IMR-90 (cell line): Measurements from ENCODE around the gene NTM. TPM values are rescaled to one million over a fixed set of nuclear protein-coding genes. Genes with fewer than 3 reads are reported as not detected.

Experiments
- ATAC-seq: fragments of 200-7000 bp; cut with Tn5 transposase; 2 replicates; pipeline ENCODE4 v1.9.1; 2020; ENCODE audit warnings: low read depth, mild to moderate bottlenecking, moderate library complexity
- BruUV-seq: library from RNA; stranded (reverse); fragments of 400-500 nt; replicated peaks from 2 replicates; lab custom pipeline; 2021; lab: Mats Ljungman, UMichigan
- CTCF ChIA-PET: fragments of 300-600 bp; formaldehyde crosslinking; extraction: SDS; loops from one replicate; lab custom pipeline; 2021; ENCODE audit warnings: antibody characterized with exemption; lab: Yijun Ruan, JAX
- POLR2A ChIA-PET: fragments of 300-600 bp; sonication (Branson Sonifier 250); formaldehyde crosslinking; loops from one replicate; lab custom pipeline; 2022; ENCODE audit warnings: antibody characterized with exemption; ENCODE audit not compliant: unreplicated experiment; lab: Charles Lee
- DNase-seq: peaks from one replicate; pipeline ENCODE4 v3.0.0; 2013
- H2AFZ ChIP-seq: replicated peaks from 2 replicates; pipeline ENCODE3; 2013; ENCODE audit warnings: low read length, mild to moderate bottlenecking; ENCODE audit not compliant: poor library complexity
- H2AK5ac ChIP-seq: 2 replicates; pipeline ENCODE4 v1.6.1; 2013; ENCODE audit warnings: low read depth, low read length, inconsistent platforms
- H2AK9ac ChIP-seq: replicated peaks from 2 replicates; pipeline ENCODE3; 2013; ENCODE audit warnings: mild to moderate bottlenecking, low read depth, low read length, moderate library complexity; ENCODE audit not compliant: poor library complexity
- H2BK120ac ChIP-seq: 2 replicates; pipeline ENCODE4 v1.6.1; 2013; ENCODE audit warnings: low read depth, low read length, inconsistent platforms
- H2BK15ac ChIP-seq: 3 replicates; pipeline ENCODE4 v1.6.1; 2013; ENCODE audit warnings: low read depth, low read length, inconsistent platforms
- H2BK20ac ChIP-seq: 2 replicates; pipeline ENCODE4 v1.6.1; 2013; ENCODE audit warnings: low read depth, mild to moderate bottlenecking, inconsistent platforms, low read length, moderate library complexity
- H2BK5ac ChIP-seq: 2 replicates; pipeline ENCODE4 v1.6.1; 2013; ENCODE audit warnings: mild to moderate bottlenecking, low read depth, low read length, inconsistent platforms; ENCODE audit not compliant: poor library complexity, severe bottlenecking
- H3K14ac ChIP-seq: replicated peaks from 2 replicates; pipeline ENCODE4 v1.6.1; 2013; ENCODE audit warnings: low read depth, low read length, inconsistent platforms
- H3K18ac ChIP-seq: 2 replicates; pipeline ENCODE4 v1.6.1; 2013; ENCODE audit warnings: low read depth, low read length, control low read depth
- H3K23ac ChIP-seq: 2 replicates; pipeline ENCODE4 v1.6.1; 2013; ENCODE audit warnings: low read depth, low read length, inconsistent platforms
- H3K27ac ChIP-seq: 2 replicates; pipeline ENCODE4 v1.5.1; 2013; ENCODE audit warnings: mild to moderate bottlenecking, control low read depth, low read length; ENCODE audit not compliant: insufficient read depth
- H3K27me3 ChIP-seq: 2 replicates; pipeline ENCODE4 v1.6.1; 2013; ENCODE audit warnings: low read length; ENCODE audit not compliant: control insufficient read depth, insufficient read depth
- H3K36me3 ChIP-seq: 2 replicates; pipeline ENCODE4 v1.6.1; 2013; ENCODE audit warnings: low read length, mixed read lengths; ENCODE audit not compliant: control insufficient read depth, insufficient read depth
- H3K4ac ChIP-seq: 2 replicates; pipeline ENCODE4 v1.6.1; 2013; ENCODE audit warnings: low read depth, low read length, inconsistent platforms
- H3K4me1 ChIP-seq: 2 replicates; pipeline ENCODE4 v1.6.1; 2013; ENCODE audit warnings: low read length, mixed read lengths; ENCODE audit not compliant: control insufficient read depth, insufficient read depth
- H3K4me2 ChIP-seq: 2 replicates; pipeline ENCODE4 v1.6.1; 2013; ENCODE audit warnings: low read depth, mild to moderate bottlenecking, control low read depth, low read length, moderate library complexity
- H3K4me3 ChIP-seq: 2 replicates; pipeline ENCODE4 v1.5.1; 2013; ENCODE audit warnings: low read depth, mild to moderate bottlenecking, control low read depth, low read length, moderate library complexity; ENCODE audit not compliant: insufficient read depth
- H3K56ac ChIP-seq: 2 replicates; pipeline ENCODE4 v1.6.1; 2013; ENCODE audit warnings: low read length, inconsistent platforms; ENCODE audit not compliant: insufficient read depth; ENCODE audit errors: extremely low read depth
- H3K79me1 ChIP-seq, 2 experiments: 2 replicates each; pipeline ENCODE4 v1.6.1; 2013; ENCODE audit warnings: low read length in 2 of 2, inconsistent platforms in 1 of 2, low read depth in 1 of 2
- H3K9ac ChIP-seq: 2 replicates; pipeline ENCODE4 v1.6.1; 2013; ENCODE audit warnings: low read depth, low read length, control low read depth
- H3K9me1 ChIP-seq: 2 replicates; pipeline ENCODE4 v1.6.1; 2013; ENCODE audit warnings: low read length, inconsistent platforms; ENCODE audit not compliant: insufficient read depth
- H3K9me3 ChIP-seq: 2 replicates; pipeline ENCODE4 v1.6.1; 2013; ENCODE audit warnings: low read length; ENCODE audit not compliant: control insufficient read depth, insufficient read depth
- H4K20me1 ChIP-seq: 2 replicates; pipeline ENCODE4 v1.6.1; 2013; ENCODE audit warnings: low read length, inconsistent platforms; ENCODE audit not compliant: insufficient read depth
- H4K5ac ChIP-seq: 2 replicates; pipeline ENCODE4 v1.6.1; 2013; ENCODE audit warnings: mild to moderate bottlenecking, low read depth, low read length, control low read depth
- H4K8ac ChIP-seq, 2 experiments: 2 replicates each; pipeline ENCODE4 v1.6.1; 2013; ENCODE audit warnings: low read depth in 2 of 2, low read length in 2 of 2, control low read depth in 1 of 2, inconsistent platforms in 1 of 2
- H4K91ac ChIP-seq: 2 replicates; pipeline ENCODE4 v1.6.1; 2013; ENCODE audit warnings: low read depth, low read length, inconsistent platforms; ENCODE audit not compliant: insufficient read depth
- BHLHE40 ChIP-seq: fragments of 150-350 bp; IDR thresholded peaks from 2 replicates; pipeline ENCODE4 v1.6.1; 2016; ENCODE audit warnings: mild to moderate bottlenecking, low read depth, low read length
- CEBPB ChIP-seq: IDR thresholded peaks from 2 replicates; pipeline ENCODE4 v1.6.1; 2012; ENCODE audit warnings: low read depth, low read length, improper control_type of control experiment
- FOS ChIP-seq: fragments of 150-350 bp; IDR thresholded peaks from 2 replicates; pipeline ENCODE4 v1.6.1; 2016; ENCODE audit warnings: low read depth, low read length
- MAZ ChIP-seq: IDR thresholded peaks from 2 replicates; pipeline ENCODE4 v1.6.1; 2012; ENCODE audit warnings: low read depth, mild to moderate bottlenecking, low read length, improper control_type of control experiment, moderate library complexity, borderline replicate concordance
- WGBS, 2 experiments: methylation state at CpG; one replicate each; pipeline versions ENCODE4 v1.1.5 to v1.1.7; 2013; ENCODE audit warnings: missing lambda C conversion rate in 2 of 2; ENCODE audit not compliant: insufficient read length in 1 of 2; ENCODE audit errors: extremely low coverage in 2 of 2; 5-methylcytosine and 5-hydroxymethylcytosine counted together
- dilution Hi-C: fragments of 300-500 bp; cut with HindIII; formaldehyde crosslinking; loops from one replicate; pipeline ENCODE4 v1.14.3; 2018; ENCODE audit warnings: low sequenced_read_pairs; ENCODE audit not compliant: unreplicated experiment
- in situ Hi-C: fragments of 300-500 bp; cut with MboI; formaldehyde crosslinking; loops from 3 replicates; pipeline ENCODE4 v1.14.3; 2019; ENCODE audit warnings: low sequenced_read_pairs, inconsistent platforms, mixed read lengths
- intact Hi-C: fragments of 100-400 bp; cut with micrococcal nuclease; formaldehyde crosslinking; loops from 2 replicates; pipeline ENCODE4 v1.10.0; 2022
- polyA plus RNA-seq, 3 experiments: library from polyadenylated mRNA; depleted of rRNA; stranded (reverse); fragments of >200 nt; gene quantifications; 2 replicates each; pipeline ENCODE4 v1.2.3, GENCODE V29; 2012; ENCODE audit warnings: low replicate concordance in 1 of 3
- total RNA-seq: library from RNA; depleted of rRNA; stranded (reverse); fragments of >200 nt; gene quantifications from 2 replicates; pipeline ENCODE4 v1.2.3, GENCODE V29; 2012

Gene NTM
- total and polyA plus RNA-seq, 2 of the 4 experiments (the other 2 are of a cell fraction) = 19.5 to 25.5 TPM

GRCh38 chr11:132205006-132205405, 834.6 kb downstream of the NTM start:
- Histone ChIP-seq H3K4me1 (no peaks in the 10 kb centered on the region), H2BK120ac (no peak overlapping the region), H3K27ac (no peak overlapping the region), H2BK20ac (no peak overlapping the region), H3K79me1 (no peaks in the 10 kb centered on the region), H3K9me1 (peaks cover 4% of the 10 kb centered on the region), H3K4ac (no peak overlapping the region), H3K4me2 (no peak overlapping the region), H3K4me3 (no peak overlapping the region), H3K9ac (no peak overlapping the region), H2BK5ac (no peak overlapping the region), H3K18ac (no peak overlapping the region), H3K14ac (no peak overlapping the region), H3K56ac (no peak overlapping the region), H3K36me3 (no peaks in the 10 kb centered on the region), H2BK15ac (no peak overlapping the region), H3K9me3 (no peaks in the 10 kb centered on the region), H4K8ac (no peak overlapping the region), H4K20me1 (no peaks in the 10 kb centered on the region), H2AK9ac (no peak overlapping the region), H4K5ac (no peak overlapping the region), H3K27me3 (no peaks in the 10 kb centered on the region), H4K91ac (no peak overlapping the region), H2AK5ac (no peak overlapping the region), H2AFZ (no peak overlapping the region), H3K23ac (no peak overlapping the region)
- intact Hi-C loops (no loop called here), in situ Hi-C loops (no loop called here), dilution Hi-C loops (no loop called here)
- TF ChIP-seq CEBPB (no peak), FOS (no peak), BHLHE40 (no peak), MAZ (no peak)
- CTCF ChIA-PET = no interaction called here
- POLR2A ChIA-PET = no interaction called here
- BruUV-seq = no TSS peak
- 83% methylated on average over 2 of the region's 4 CpGs; no CpG with 5 or more reads in 1 of the 2 experiments for WGBS, 2 experiments
- ATAC-seq = no peak
- no peak for DNase-seq
